Natural killer cell (primary cell): ENCODE data around the gene SLC25A17. TPM values are rescaled to one million over a fixed set of nuclear protein-coding genes. Genes with fewer than 3 reads are reported as not detected.

Experiments
- ATAC-seq, 3 donors: fragments of 150-1000 bp in 2 of 3; fragments of 200-7000 bp in 1 of 3; cut with Tn5 transposase; 1 replicate in 1 of 3; 2 replicates in 2 of 3; pipeline ENCODE4 v1.10.0; 2021; ENCODE audit warnings: mild to moderate bottlenecking in 2 of 3, moderate library complexity in 2 of 3
- DNase-seq, 2 donors: peaks; one replicate each; pipeline versions ENCODE4 v3.0.0 to v3.0.0-alpha.2; 2013 to 2021; ENCODE audit warnings: mixed read lengths in 1 of 2
- H3K27ac ChIP-seq: one replicate; pipeline ENCODE4 v1.5.1; 2013; ENCODE audit warnings: mild to moderate bottlenecking, low read length
- H3K27me3 ChIP-seq: one replicate; pipeline ENCODE4 v1.6.1; 2013; ENCODE audit warnings: low read length; ENCODE audit not compliant: control insufficient read depth, insufficient read depth
- H3K36me3 ChIP-seq: one replicate; pipeline ENCODE4 v1.6.1; 2013; ENCODE audit warnings: low read length; ENCODE audit not compliant: control insufficient read depth, insufficient read depth
- H3K4me1 ChIP-seq: one replicate; pipeline ENCODE4 v1.6.1; 2013; ENCODE audit warnings: low read length; ENCODE audit not compliant: control insufficient read depth, insufficient read depth
- H3K4me3 ChIP-seq: one replicate; pipeline ENCODE4 v1.5.1; 2013; ENCODE audit warnings: low read length
- H3K9me3 ChIP-seq: one replicate; pipeline ENCODE4 v1.6.1; 2013; ENCODE audit warnings: low read length; ENCODE audit not compliant: control insufficient read depth, insufficient read depth
- H3K27ac Mint-ChIP-seq, 2 donors: one replicate each; pipeline ENCODE4 v1.8.0; 2022; ENCODE audit warnings: mild to moderate bottlenecking in 2 of 2, mixed read lengths in 2 of 2, moderate library complexity in 1 of 2
- H3K27me3 Mint-ChIP-seq, 2 donors: one replicate each; pipeline ENCODE4 v1.8.0; 2022; ENCODE audit warnings: low read depth in 2 of 2, mixed read lengths in 2 of 2
- H3K36me3 Mint-ChIP-seq: one replicate; pipeline ENCODE4 v1.8.0; 2022; ENCODE audit warnings: mixed read lengths
- H3K4me1 Mint-ChIP-seq, 2 donors: one replicate each; pipeline ENCODE4 v1.8.0; 2022; ENCODE audit warnings: mixed read lengths in 2 of 2
- H3K4me3 Mint-ChIP-seq: one replicate; pipeline ENCODE4 v1.8.0; 2022; ENCODE audit warnings: mild to moderate bottlenecking, moderate library complexity, mixed read lengths
- H3K9me3 Mint-ChIP-seq, 2 donors: one replicate each; pipeline ENCODE4 v1.8.0; 2022; ENCODE audit warnings: mixed read lengths in 2 of 2
- CTCF ChIP-seq: fragments of 200-600 bp; IDR thresholded peaks from one replicate; pipeline ENCODE4 v1.8.0; 2022; ENCODE audit warnings: antibody characterized with exemption
- WGBS: methylation state at CpG from one replicate; pipeline ENCODE4 v1.1.7; 2013; ENCODE audit warnings: missing lambda C conversion rate; ENCODE audit not compliant: insufficient coverage; 5-methylcytosine and 5-hydroxymethylcytosine counted together
- intact Hi-C: fragments of 100-400 bp; cut with micrococcal nuclease; formaldehyde crosslinking; loops from one replicate; pipeline ENCODE4 v1.14.2; 2022
- total RNA-seq, 4 donors: library from RNA; stranded (reverse); fragments of 120-200 nt in 1 of 4; gene quantifications; one replicate each; pipeline versions ENCODE4 v1.2.3 to v1.2.4, GENCODE V29; 2013 to 2022

The SLC25A17 gene
- total RNA-seq, 3 donors from 2014 or later (not counting 1 experiment from before 2014, with no cell fraction given), result 9.2 to 13.4 (median 10.0) TPM

- WGBS, result 86% methylated on average over 1 of the region's 1 CpG
Observed at GRCh38 chr22:40823426-40823825, 4.3 kb upstream of the SLC25A17 start.

GRCh38 chr22:40819599-40820140, 524 bp upstream of the SLC25A17 start:
- Mint-ChIP-seq H3K27ac (peak overlapping the region; percentile 78 to 92), H3K4me3 (peak overlapping the region; percentile 78), H3K36me3 (no peaks in the 10 kb centered on the region), H3K9me3 (no peaks in the 10 kb centered on the region), H3K27me3 (no peaks in the 10 kb centered on the region), H3K4me1 (peaks cover 29 to 32% of the 10 kb centered on the region in 2 donors)
- no peak for ATAC-seq
- H3K4me3 ChIP-seq, result peak overlapping the region; percentile 99
- intact Hi-C loops, result loop anchor here (2.0 kb wide), 2 partner anchors 37 to 183 kb away; partner anchors contain the start of genes MRTFA, ST13 and XPNPEP3
- peak overlapping the region; percentile 38 for H3K27ac ChIP-seq
- peaks cover 21% of the 10 kb centered on the region for H3K4me1 ChIP-seq
- no peak for TF ChIP-seq CTCF
- no peak for DNase-seq
- H3K36me3 ChIP-seq, result no peaks in the 10 kb centered on the region
- no peaks in the 10 kb centered on the region for H3K27me3 ChIP-seq
- H3K9me3 ChIP-seq, result no peaks in the 10 kb centered on the region
- 2% methylated on average over 3 of the region's 4 CpGs for WGBS

More at GRCh38 chr22:40823426-40823825, 4.3 kb upstream of the SLC25A17 start:
- peaks cover 16% of the 10 kb centered on the region for H3K36me3 ChIP-seq
- no peaks in the 10 kb centered on the region for H3K9me3 Mint-ChIP-seq
- no peaks in the 10 kb centered on the region for H3K36me3 Mint-ChIP-seq
- no peak overlapping the region for H3K4me3 ChIP-seq
- H3K4me1 ChIP-seq, result peaks cover 12% of the 10 kb centered on the region
- ATAC-seq, result no peak
- no peaks in the 10 kb centered on the region for H3K27me3 ChIP-seq
- H3K27ac ChIP-seq, result no peak overlapping the region
- intact Hi-C loops, result no loop called here
- no peaks in the 10 kb centered on the region for H3K27me3 Mint-ChIP-seq
- no peak overlapping the region for H3K27ac Mint-ChIP-seq
- no peaks in the 10 kb centered on the region for H3K9me3 ChIP-seq
- peaks cover 13 to 15% of the 10 kb centered on the region in 2 donors for H3K4me1 Mint-ChIP-seq
- H3K4me3 Mint-ChIP-seq, result no peak overlapping the region
- TF ChIP-seq CTCF, result no peak
- DNase-seq, result no peak

GRCh38 chr22:40818192-40818746, 877 bp downstream of the SLC25A17 start:
- Histone ChIP-seq H3K4me1 (peaks cover 21% of the 10 kb centered on the region), H3K4me3 (peak overlapping the region; percentile 99), H3K27ac (peak overlapping the region; percentile 89), H3K36me3 (no peaks in the 10 kb centered on the region), H3K9me3 (no peaks in the 10 kb centered on the region), H3K27me3 (no peaks in the 10 kb centered on the region)
- Mint-ChIP-seq H3K9me3 (no peaks in the 10 kb centered on the region), H3K4me1 (peaks cover 34 to 37% of the 10 kb centered on the region in 2 donors), H3K27ac (peak overlapping the region; percentile 78 to 92), H3K27me3 (no peaks in the 10 kb centered on the region), H3K36me3 (no peaks in the 10 kb centered on the region), H3K4me3 (peak overlapping the region; percentile 78)
- DNase-seq (peak in 1 of 2 donors; percentile 55), ATAC-seq (peak in 1 of 3 donors; percentile 0)
- no peak for TF ChIP-seq CTCF
- intact Hi-C loops, result loop anchor here (2.0 kb wide), 2 partner anchors 39 to 181 kb away; partner anchors contain the start of genes MRTFA, ST13 and XPNPEP3
- 8% methylated on average over 14 of the region's 14 CpGs for WGBS
